CD4-positive, alpha-beta T cell treated with Interleukin-6 for 4 hours (primary cell): ENCODE results near the gene SUN1.

Source experiments
- DNase-seq: peaks from one replicate; pipeline ENCODE4 v3.0.0-alpha.2; 2020; ENCODE audit warnings: mixed read lengths

Gene SUN1

DNA sequence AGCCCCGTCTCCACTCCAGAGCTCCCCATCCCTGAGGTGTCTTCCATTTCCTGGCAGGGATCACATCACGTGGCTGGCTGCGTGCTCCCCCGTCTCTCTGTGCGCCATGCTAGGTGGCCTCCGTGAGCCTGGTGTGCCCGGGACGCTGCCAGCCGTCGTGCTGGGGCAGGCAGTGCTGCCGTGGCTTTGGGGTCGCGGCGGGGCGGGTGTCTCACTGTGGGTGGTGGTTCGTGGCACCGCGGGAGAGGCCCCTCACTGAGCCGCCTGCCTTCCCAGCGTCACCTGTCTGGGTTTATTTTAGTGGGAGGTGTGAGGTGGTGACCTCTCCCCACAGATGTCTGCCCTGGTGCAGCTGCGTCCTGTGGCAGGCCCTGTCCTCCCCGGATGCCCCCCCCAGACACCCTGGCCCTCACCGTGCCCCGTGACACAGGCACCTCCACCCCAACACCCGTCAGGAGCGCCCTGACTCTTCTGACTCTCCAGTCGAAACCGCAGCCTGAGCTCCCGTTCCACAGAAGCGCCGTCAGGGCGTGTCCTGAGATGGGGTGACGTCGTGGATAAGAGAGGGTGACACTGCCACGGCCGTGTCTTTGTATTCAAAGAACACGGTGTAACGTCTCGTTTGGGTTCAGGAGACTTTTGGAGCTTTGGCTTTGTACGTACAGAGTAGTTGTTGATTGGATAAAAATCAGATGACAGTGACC, 62.0 kb downstream of the SUN1 start:
- DNase-seq, result no peak

DNA sequence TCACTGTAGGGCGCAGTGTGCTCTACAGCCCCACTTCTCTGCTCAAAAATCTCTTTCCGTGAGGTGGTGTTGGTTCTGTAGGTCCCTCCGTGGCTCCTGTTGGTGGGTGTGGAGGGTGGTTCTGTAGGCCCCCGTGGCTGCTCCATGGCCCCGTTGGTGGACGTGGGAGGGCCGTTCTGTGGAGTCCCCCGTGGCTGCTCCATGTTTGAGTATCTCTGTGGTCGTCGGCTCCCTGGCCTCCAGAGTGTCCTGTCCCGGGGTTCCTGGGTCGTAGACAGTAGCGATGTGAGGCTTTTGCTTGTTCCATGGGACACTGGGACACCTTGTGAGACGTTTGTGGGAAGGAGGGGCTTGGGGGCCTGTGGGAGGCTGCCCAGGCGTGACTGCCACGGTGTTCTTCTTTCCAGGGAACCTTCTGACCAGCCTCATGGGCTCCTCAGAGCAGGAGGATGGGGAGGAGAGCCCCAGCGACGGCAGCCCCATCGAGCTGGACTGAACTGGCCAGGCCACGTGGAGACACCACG, 62.7 kb downstream of the SUN1 start:
- DNase-seq, result no peak

DNA sequence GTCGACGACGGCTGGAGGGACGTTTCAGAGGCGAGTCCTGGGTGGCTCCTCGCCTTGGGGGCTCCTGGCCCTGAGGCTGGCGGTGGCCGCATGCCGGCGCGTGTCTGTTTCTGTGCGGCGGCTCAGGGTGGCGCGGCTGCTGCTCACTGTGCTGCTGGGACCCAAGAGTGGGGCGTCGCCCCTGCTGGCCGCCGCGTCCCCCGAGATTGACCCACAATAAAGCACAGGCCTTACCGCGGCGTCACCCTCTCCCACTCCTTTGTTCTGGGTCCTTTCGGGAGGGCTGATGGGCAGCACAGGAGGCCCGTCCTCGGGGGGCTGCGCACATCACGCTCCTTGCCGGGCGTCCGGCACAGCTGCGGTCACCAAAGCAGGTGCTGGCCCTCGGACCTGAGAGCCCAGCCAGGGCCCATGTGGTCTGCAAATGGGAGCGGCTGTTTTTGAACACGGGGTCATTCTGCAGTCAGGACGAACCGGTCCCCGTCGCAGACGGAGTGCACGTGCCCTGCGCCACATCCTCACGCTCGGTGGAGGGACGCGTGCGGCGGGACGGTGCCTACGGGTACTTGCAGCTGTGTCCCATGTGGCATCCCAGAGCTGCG, 63.3 kb downstream of the SUN1 start:
- no peak for DNase-seq

DNA sequence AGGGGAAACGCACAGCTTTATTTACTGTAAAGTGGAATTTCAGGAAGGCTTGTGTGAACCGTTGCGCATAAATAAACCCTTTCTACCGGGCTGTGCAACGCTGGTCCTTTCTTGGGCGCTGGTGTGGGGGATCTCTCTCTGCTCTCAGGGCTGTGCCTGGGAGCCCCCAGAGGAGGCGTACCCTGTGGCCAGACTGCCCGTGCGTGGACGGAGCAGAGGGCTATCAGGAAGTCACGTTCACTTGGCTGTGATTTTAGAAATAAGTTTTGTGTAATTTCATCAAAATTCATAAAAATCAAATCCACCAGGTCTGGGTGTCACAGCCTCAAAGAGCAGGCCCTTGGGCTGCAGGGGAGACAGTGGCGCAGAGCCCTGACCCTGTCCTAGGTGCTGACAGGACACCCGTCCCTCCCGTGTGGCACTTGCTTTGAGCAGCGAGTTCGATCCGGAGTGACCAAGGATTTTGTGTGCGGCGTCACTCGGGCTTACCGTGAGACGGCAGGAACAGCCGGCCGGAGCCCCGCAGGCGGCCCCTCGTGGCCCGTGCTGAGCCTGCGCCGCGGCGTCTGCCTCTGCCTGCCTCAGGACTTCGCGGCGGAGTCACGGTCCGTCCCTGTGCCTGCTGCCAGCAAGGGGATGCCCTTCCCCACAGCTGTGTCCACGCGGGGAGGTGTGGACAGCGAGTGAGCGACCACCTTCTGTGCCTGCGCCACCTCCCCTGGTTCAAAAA, 64.2 kb downstream of the SUN1 start:
- DNase-seq, result no peak

DNA sequence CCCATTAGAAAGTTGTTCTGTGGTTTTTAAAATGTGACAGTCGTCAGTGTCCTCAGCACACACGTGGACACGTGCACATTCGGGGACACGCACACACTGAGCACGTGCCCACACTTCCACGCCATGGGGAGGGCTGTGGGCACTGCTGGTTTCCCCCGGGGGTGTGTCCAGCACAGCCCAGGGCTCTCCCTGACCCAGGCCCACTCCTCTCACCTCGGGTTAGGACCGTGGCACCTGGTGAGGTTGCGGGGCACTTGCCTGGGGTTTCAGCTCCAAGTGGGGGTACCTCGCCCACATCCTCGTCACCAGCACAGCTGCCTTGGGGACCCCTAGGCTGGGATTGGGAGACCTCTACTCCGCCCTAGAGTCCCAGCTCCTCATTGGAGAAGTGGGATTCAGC, 64.8 kb downstream of the SUN1 start:
- DNase-seq, result no peak

DNA sequence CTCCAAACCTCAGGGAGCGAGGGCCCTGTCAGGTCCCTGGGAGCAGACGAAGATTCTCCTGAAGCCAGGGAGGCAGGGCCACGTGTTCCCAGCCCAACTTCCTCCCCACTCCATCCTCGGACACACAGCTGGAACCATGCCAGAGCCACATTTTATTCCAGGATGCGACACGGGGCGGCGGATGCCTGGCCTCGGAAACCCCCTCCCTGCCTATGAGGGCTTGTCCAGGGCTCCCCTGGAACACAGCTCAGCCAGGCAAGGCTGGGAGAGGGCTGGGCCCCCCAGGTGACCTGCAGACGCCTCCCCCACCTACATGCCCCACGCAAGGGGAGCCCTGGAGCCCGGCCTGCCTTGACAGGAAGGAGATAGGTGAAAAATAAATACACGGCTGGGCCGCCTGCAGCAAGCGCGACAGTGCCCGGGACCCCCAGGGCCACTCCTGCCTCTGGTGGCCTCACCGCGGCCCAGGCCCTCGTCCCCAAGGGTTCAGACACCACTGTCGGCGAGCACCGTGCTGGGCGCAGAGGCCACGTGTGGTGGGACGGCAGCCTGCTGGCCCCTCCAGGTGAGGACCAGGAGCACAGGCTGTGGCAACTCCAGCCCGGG, 65.6 kb downstream of the SUN1 start:
- no peak for DNase-seq

DNA sequence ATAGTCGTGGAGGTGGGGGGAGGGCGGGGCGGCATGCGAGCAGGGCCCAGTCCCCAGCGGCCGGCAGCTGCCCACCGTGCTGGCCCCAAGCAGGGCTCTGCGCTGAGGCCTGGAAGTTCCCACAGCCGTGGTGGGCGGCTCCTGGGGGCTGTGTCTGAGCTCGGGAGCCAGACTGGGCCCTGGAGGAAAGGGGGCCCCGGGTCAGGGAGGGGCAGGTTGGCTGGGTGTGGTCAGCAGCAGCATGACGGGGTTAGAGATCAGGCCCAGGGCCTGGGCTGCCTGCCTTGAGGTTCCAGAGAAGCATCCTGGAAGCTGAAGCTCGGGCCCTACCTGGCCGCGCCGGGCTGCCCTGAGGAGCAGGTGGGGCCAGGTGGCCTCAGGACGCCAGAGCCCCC, 66.2 kb downstream of the SUN1 start:
- no peak for DNase-seq

DNA sequence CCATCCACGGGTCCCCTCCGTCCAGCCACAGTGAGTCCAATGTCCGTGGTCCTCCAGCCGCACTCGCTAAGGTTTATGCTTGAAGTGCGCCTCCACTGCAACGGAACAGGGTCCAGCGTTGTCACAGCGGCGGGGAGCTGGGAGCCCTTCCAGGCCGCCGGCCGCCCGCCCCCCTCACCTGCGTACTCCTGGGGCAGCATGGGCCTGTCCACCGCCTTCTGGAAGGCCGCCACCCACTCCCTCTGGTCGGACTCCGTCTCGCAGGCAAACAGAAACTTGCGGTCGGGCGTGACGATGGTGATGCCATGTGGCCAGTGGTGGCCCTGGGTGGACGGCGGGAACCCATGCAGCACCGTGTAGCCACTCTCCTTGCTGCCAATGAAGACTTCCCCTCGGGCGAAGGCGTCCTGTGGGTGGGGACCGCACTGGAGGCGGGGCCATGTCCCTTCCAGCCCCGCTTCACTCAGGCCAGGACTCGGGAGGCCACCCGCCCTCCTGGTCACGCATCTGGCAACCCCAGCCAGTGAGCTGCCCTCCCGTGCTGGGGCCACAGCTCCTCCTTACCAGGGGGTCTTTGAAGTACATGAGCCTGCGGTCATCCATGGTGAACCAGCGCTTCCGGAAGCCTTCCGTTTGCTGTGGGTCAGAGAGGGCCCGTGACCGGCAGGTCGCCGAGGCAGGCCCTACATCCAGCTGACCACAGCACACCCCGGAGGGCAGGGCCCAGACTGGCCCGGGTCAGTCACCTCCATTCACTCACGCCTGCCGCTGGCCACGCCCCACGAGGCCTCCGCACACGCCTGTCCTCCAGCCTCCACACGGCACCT, 66.8 kb downstream of the SUN1 start:
- no peak for DNase-seq

DNA sequence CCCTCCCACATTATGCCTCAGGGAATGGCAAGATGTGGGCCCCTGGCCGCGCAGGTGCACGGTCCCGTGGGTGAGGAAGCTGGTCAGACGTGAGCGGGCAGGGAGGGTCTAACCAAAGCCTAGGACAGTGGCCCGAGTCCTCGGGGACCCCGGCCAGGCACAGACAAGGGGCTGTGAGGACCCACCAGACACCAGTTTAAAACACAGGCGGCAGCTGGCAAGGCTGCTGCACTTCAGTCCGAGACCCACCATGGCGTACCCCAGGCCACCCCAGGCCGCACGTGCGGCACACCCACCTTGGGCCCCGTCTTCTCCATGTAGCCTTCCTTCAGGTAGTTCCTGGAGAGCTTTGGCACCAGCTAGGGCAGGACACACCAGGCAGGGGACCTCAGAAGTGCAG, 67.5 kb downstream of the SUN1 start:
- no peak for DNase-seq

DNA sequence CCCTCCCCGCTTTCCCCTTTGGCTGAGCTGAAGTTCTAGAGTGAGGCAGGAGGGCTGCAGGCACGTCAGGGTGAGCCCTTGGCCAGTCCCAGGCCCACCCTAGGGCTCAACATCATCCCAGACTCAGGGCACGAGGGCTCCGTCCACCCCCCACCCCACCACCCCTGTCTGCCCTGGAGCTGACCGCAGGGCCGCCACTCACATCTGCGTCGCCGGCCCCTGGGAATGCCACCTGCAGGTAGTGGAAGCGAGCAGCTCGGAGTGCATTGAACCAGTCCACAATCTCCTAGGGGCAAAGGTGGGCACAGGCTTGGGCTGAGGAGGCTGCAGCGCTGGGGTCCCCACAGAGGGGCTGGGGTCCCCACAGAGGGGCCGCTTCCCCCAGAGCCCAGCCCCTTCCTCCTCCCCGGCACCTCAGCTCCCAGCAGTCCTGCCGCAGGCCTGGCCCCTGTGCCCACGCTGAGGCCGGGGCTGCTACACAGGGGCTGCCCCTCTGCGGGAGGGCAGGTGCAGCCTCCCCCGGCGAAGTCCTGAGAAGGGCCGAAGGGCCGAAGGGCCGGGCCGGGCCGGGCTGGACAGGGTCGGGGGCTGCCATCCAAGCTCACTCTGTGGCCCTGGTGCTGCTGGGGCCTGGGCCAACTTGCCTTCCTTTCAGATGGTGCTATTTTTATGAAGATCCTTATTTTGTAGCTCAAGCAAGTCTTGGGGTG, 68.2 kb downstream of the SUN1 start:
- no peak for DNase-seq

DNA sequence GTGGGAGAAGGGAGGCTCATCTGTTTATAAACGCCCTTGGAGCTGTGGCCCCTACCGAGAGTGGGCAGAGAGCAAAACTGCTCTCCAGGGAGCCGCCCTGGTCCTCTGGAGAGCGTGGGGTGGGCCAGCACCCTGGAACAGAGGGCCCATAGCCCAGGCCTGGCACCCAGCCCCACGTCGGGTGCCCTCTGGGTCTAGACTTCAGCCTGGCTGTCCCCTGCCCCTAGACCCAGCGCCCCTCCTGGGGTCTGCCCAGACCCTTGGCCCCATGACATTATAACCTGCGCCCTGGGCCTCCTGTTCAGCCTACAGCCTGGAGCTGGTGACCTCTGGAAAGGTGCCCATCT, 68.7 kb downstream of the SUN1 start:
- DNase-seq, result no peak

DNA sequence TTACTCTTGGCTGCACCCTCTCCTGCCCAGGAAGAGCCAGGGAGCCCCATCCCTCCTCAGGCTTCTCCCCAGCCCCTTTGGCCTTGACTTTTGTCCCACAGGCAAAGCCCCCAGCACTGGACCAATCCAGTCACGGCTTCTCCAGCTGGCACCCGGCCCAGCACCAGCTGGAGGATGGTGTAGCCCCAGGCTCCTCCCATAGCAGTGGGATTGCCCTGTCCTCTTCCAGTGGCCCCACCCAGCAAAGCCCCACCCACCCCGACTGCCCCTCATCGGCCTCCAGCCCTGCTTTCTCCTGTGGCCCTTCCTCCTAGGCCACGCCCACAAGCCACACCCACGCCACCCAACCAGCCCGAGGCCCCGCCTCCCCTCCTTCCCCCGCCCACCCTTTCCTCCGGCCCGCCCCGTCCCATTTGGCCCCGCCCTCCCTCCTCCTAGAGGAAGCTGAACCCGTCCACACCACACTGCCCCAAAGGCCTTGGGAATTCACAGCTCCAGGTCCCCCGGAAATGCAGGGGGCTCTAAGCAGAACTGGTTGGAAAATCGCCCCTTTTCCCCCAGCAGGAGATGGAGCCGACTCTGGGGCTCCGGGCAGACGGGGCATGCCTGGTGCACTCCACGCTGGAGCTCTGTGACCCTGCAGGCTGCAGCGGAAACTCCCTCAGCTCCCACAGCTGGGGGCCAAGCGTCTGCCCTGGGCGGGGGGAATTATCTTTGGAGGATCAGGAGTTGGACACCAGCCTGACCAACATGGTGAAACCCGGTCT, 69.3 kb downstream of the SUN1 start:
- DNase-seq, result peak; percentile 47

DNA sequence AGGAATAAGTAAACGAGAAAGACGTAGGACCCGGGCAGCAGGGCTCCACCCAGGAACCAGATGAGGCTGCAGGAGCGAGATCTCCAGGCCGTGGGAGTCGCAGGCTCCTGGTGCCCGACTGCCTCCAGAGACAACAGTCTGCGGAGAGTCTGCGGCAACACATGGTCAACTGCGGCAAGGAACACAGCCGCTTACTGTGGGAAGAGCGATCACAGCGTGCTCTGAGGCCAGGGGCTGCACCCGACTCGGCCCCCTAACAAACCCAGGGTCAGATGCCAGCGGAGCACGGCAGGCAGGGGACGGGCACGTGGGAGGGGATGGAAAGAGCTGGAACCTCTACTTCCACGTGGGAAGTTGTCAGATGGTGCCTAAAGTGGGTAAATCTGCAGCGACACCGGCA, 70.7 kb downstream of the SUN1 start:
- no peak for DNase-seq

DNA sequence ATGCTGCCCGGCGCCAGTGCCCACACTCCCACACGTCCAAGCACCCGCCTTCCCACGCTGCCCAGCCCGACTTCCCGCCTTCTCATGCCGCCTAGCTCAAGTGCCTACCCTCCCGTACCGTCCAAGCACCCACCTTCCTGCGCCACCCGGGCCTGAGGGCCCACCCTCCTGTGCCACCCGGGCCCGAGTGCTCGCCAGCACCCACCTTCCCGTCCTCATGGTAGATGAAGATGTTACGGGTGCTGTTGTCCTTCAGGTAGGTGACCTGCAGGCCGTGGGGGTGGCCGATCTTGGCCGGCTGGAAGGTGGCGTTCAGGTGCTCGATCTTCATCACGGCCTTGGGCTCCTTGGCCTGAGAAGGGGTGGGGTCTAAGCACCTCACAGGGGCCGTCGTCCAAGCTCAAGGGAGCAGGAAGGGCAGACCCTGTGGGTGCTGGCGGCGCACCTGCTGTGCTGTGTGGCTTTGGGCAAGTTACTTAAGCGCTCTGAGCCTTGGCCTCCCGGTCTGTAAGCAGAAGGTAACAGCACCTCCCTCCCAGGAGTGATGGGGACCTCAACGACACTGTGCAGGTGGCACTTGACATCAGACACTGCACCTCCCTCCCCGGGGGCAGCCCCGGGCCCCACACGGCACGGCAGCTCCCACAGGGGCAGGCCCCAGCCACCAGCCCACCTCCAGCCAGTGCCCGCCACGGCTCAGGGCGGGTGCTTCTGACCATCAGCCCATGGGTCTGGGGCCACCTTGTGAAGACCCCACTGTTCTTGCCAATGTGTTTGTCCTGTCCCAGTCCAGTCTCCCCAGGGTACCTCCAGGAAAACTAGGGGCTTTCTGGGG, 71.9 kb downstream of the SUN1 start:
- no peak for DNase-seq

DNA sequence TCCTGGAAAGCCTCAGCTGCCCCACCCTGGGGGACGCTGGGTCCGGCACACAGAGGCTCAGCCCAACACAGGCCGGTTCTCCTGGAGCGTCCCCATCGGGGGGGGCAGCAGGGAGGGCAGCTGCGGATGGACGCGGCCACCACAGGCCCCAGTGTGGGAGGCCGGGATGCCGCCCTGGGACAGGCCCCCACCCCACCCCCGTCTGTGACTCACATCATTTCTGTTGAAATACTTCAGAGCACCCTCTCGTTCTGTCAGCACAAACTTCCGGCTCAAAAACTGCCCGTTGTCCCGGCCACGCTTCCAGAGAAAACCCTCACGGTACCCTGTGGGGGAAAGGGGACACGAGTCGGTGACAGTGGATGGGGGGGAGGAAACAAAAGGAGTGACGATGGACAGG, 72.6 kb downstream of the SUN1 start:
- DNase-seq, result no peak

DNA sequence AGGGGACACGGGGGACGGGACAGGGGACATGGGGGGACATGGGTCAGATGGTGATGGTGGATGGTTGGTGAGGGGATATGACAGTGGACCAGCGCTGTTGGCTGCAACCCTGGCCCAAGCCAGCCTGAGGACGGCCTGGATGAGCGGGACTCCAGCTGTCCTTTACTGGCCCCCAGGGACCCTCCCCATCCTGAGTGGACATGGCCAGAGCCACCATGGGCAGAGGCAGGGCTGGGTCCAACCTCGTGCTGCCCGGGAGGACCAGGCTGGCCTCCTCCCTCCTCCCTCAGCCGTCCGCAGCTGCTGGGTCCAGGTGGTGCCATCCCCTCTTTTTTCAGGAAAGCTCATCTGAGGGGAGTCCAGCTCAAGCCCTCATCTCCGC, 74.5 kb downstream of the SUN1 start:
- no peak for DNase-seq

DNA sequence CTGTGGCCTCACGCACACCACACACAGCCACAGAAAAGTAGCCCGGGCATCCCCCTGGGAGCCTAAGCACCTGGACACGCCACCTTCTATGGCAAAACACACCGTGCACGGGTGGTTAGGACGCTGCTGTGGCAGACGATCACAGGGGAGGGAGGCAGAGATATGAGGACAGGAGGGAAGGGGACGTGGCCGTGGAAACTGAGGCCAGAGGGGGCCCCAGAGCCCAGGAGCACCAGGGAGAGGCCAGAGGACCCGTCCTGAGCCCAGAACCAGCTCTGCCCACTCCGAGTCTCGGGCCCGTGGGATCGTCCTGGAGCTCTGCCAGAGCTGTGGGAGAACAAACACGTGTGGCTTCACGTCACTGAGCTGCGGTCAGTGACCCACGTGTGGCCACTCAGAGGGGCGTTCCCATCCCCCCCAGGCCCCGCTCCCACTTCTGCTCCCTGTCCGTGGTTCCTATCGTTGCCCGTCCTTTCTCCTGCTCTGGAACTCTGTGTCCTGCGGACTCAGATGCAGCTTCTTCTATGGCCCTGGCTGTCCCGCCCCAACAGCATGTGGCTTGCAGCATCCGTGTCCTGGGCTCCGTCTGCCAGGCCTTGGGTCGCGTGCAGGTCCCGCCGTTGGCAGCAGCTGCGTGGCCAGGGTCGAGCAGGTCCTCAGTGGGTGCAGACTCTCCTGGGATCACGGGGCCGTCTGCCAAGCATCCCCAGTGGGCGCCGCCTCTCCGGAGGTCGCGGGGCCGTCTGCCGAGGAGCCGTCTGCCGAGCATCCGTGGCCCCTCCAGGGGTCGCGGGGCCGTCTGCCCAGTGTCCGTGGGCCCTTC, 75.1 kb downstream of the SUN1 start:
- no peak for DNase-seq

DNA sequence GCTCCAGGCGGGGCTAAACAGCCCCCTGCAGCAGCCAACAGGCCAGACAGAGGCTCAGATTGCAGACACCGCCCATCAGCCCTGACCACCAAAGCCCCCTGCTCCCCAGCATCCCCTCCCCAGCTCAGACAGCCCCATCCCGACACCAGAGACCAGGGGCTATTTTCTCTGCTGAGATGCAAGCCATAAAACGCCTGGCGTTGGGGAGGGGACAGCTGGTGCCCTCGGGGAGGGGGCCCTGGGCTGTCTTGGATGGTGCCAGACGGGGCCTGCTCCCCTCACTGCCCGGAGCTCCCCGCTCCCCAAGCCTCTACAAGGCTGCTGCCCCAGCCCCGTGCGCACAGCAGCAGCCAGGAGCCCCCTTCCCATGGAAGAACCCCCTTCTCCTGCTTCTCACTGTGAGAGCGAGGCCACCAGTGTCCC, 75.9 kb downstream of the SUN1 start:
- DNase-seq, result no peak

DNA sequence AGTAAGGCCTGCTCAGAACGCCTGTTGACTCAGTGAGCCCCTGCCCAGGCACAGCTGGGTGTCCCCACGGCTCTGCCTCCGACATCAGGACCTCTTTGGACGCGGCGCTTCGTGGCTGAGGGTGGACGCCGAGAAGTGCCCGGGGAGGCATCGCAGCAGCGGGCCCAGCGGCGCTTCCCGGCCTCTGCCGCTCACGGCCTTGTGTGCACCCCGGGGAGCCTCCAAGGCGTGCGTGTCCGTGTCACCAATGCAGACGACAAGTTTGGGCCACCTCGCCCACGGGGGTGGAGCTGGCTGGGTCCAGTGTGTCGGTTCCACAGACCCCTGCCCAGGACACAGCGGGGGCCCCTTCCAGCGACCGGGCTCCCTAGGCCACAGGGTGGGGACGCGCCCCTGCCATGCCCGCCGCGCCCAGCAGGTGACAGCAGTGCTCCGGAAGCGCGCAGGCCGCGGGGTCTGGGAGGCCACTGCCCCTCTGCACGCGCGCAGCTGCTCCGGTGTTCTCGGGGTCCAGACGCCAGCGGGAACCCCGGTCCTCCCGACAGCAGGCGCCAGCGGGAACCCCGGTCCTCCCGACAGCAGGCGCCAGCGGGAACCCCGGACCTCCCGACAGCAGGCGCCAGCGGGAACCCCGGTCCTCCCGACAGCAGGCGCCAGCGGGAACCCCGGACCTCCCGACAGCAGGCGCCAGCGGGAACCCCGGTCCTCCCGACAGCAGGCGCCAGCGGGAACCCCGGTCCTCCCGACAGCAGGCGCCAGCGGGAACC, 76.5 kb downstream of the SUN1 start:
- DNase-seq, result peak; percentile 76
